Nephron progenitor cell (in vitro differentiated cells): ENCODE data around the gene SQOR.

Source experiments
- DNase-seq: peaks from one replicate; pipeline ENCODE4 v3.0.0; 2021
- H3K27ac Mint-ChIP-seq: 2 replicates; pipeline ENCODE4 v1.8.0; 2021; ENCODE audit warnings: mild to moderate bottlenecking, moderate library complexity, mixed read lengths
- H3K27me3 Mint-ChIP-seq: 2 replicates; pipeline ENCODE4 v1.8.0; 2021; ENCODE audit warnings: mild to moderate bottlenecking, low read depth, mixed read lengths; ENCODE audit not compliant: poor library complexity
- H3K36me3 Mint-ChIP-seq: 2 replicates; pipeline ENCODE4 v1.8.0; 2021; ENCODE audit warnings: low read depth, mixed read lengths
- H3K4me1 Mint-ChIP-seq: 2 replicates; pipeline ENCODE4 v1.8.0; 2021; ENCODE audit warnings: mixed read lengths
- H3K4me3 Mint-ChIP-seq: 2 replicates; pipeline ENCODE4 v1.8.0; 2021; ENCODE audit warnings: mild to moderate bottlenecking, moderate library complexity, mixed read lengths
- H3K9me3 Mint-ChIP-seq: 2 replicates; pipeline ENCODE4 v1.8.0; 2021; ENCODE audit warnings: mild to moderate bottlenecking, moderate library complexity, mixed read lengths
- CTCF ChIP-seq: fragments of 200-600 bp; sonication (generic); IDR thresholded peaks from 2 replicates; pipeline ENCODE4 v1.5.0; 2021; ENCODE audit warnings: antibody characterized with exemption

Gene SQOR

GRCh38 chr15:45637141-45637540 is 2.3 kb downstream of the SQOR start:
- no peak overlapping the region for H3K27ac Mint-ChIP-seq
- peaks cover 7% of the 10 kb centered on the region for H3K4me1 Mint-ChIP-seq
- H3K27me3 Mint-ChIP-seq, result peaks cover 76% of the 10 kb centered on the region
- H3K4me3 Mint-ChIP-seq, result no peak overlapping the region
- DNase-seq, result no peak
- no peaks in the 10 kb centered on the region for H3K9me3 Mint-ChIP-seq
- no peaks in the 10 kb centered on the region for H3K36me3 Mint-ChIP-seq
- TF ChIP-seq CTCF, result no peak

GRCh38 chr15:45637552-45638033 is 2.8 kb downstream of the SQOR start:
- H3K36me3 Mint-ChIP-seq, result no peaks in the 10 kb centered on the region
- peaks cover 7% of the 10 kb centered on the region for H3K4me1 Mint-ChIP-seq
- no peak overlapping the region for H3K4me3 Mint-ChIP-seq
- DNase-seq, result no peak
- H3K27ac Mint-ChIP-seq, result no peak overlapping the region
- no peak for TF ChIP-seq CTCF
- no peaks in the 10 kb centered on the region for H3K9me3 Mint-ChIP-seq
- peaks cover 73% of the 10 kb centered on the region for H3K27me3 Mint-ChIP-seq

GRCh38 chr15:45640616-45641015 is 5.8 kb downstream of the SQOR start:
- Mint-ChIP-seq H3K27ac (no peak overlapping the region), H3K36me3 (no peaks in the 10 kb centered on the region), H3K9me3 (no peaks in the 10 kb centered on the region), H3K4me1 (peaks cover 8% of the 10 kb centered on the region), H3K27me3 (peaks cover 44% of the 10 kb centered on the region), H3K4me3 (no peak overlapping the region)
- no peak for DNase-seq
- TF ChIP-seq CTCF, result no peak

GRCh38 chr15:45641374-45641781 is 6.5 kb downstream of the SQOR start:
- no peak overlapping the region for H3K4me3 Mint-ChIP-seq
- no peaks in the 10 kb centered on the region for H3K36me3 Mint-ChIP-seq
- no peak overlapping the region for H3K27ac Mint-ChIP-seq
- TF ChIP-seq CTCF, result no peak
- DNase-seq, result no peak
- no peaks in the 10 kb centered on the region for H3K9me3 Mint-ChIP-seq
- H3K27me3 Mint-ChIP-seq, result peaks cover 38% of the 10 kb centered on the region
- peaks cover 11% of the 10 kb centered on the region for H3K4me1 Mint-ChIP-seq

- Mint-ChIP-seq H3K4me3 (no peak overlapping the region), H3K36me3 (no peaks in the 10 kb centered on the region), H3K27me3 (peaks cover 32% of the 10 kb centered on the region), H3K27ac (no peak overlapping the region), H3K4me1 (peaks cover 16% of the 10 kb centered on the region), H3K9me3 (no peaks in the 10 kb centered on the region)
- no peak for TF ChIP-seq CTCF
- DNase-seq, result no peak
Measured at GRCh38 chr15:45641999-45642932, 7.4 kb downstream of the SQOR start.

- Mint-ChIP-seq H3K27me3 (peaks cover 12% of the 10 kb centered on the region), H3K4me1 (peaks cover 16% of the 10 kb centered on the region)
Measured at GRCh38 chr15:45644437-45644836, 9.6 kb downstream of the SQOR start.

More at GRCh38 chr15:45644437-45644836, 9.6 kb downstream of the SQOR start:
- Mint-ChIP-seq H3K27ac (no peak overlapping the region), H3K9me3 (no peaks in the 10 kb centered on the region), H3K4me3 (no peak overlapping the region), H3K36me3 (no peaks in the 10 kb centered on the region)
- TF ChIP-seq CTCF, result no peak
- no peak for DNase-seq
